ENCODE data around the gene WFIKKN1. TPM values are rescaled to one million over a fixed set of nuclear protein-coding genes. Genes with fewer than 3 reads are reported as not detected.

Gene WFIKKN1
- total and polyA plus RNA-seq, 2 of the 13 experiments (the other 11 are each of a cell fraction or from before 2014, with no cell fraction given), result 1.7 to 4.9 TPM

DNA sequence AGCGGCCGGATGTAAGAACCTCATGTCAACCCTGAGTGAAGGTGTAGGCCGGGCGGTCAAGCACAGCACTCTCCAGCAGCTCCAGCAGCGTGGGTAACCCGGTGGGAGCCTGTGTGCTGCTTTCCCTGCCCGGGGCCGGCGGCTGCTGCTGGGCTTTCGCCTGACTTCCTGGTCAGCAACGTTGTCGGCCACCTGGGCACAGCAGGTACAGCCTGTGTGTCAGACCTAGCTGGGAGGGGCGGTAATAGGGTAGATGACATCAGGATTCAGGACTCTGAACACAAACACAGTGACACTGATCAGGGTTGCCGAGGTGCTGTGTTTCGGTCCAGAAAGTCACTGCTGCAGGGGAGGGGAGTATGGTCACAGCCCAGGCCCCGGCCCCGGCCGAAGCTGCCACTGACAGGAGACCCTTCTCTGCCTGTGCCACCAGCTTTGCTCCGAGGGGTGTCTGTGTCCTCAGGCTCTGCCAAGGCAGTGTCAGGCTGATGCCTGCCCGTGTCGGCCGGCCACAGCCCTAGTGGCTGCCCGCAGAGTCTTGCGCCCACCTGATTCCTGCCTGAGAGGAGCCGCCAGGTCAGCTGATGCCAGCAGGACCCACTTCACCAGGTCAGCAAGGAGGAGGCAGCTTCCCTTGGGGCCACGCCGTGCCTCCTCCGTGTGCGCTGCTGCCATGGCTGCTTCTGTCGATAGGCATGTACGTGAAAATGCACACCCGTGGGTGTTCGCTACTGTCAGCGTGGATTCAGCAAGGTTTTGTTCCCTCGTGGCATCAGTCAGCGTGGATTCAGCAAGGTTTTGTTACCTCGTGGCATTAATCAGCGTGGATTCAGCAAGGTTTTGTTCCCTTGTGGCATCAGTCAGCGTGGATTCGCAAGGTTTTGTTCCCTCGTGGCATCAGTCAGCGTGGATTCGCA, 31.7 kb upstream of the WFIKKN1 start:
- H3K27me3 ChIP-seq (ENCODE audit: control insufficient read depth in 1 of 2, insufficient read depth in 2 of 2, low read length in 2 of 2), result no peaks in the 10 kb centered on the region; a peak in 1 of 5 replicates
- BruUV-seq (replicated peaks), result no TSS peak
- H3K4me2 ChIP-seq (ENCODE audit: low read depth, low read length), result no peak overlapping the region
- peaks cover 6 to 14% of the 10 kb centered on the region in 2 experiments; a peak in 4 of 5 replicates for H3K36me3 ChIP-seq (replicated peaks in 1 of 2; ENCODE audit: control insufficient read depth in 1 of 2, insufficient read depth in 2 of 2, low read length in 2 of 2)
- FAIRE-seq, result no peak
- 97% methylated on average over 26 of the region's 43 CpGs for WGBS (ENCODE audit: low lambda C conversion rate)
- TF ChIP-seq AGO2 (optimal IDR thresholded peaks at IDR 0.05; ENCODE audit: low read depth, low read length), result peak; percentile 44
- TF ChIP-seq ZBTB1 (CRISPR knock-in tag; IDR thresholded peaks at IDR 0.05; ENCODE audit: borderline replicate concordance), result no peak
- no peak overlapping the region for H3K4me3 ChIP-seq (replicated peaks in 1 of 3; ENCODE audit: insufficient read depth in 1 of 3, low read depth in 2 of 3, low read length in 3 of 3)
- DNase-seq (ENCODE audit: low spot score), result no peak
- H3K9me3 ChIP-seq (ENCODE audit: low read length), result no peaks in the 10 kb centered on the region
- H3K27ac ChIP-seq (ENCODE audit: extremely low read length, insufficient read depth, low read length), result no peak overlapping the region
- no peak for ATAC-seq
- CTCF ChIA-PET (ENCODE audit: low intra/inter-chr PET ratio, low total read pairs), result no interaction called here
- intact Hi-C loops (cut with micrococcal nuclease; ENCODE audit: unreplicated experiment), result no loop called here
- H3K79me2 ChIP-seq (ENCODE audit: insufficient read depth, low read length), result peaks cover 17% of the 10 kb centered on the region
- no peaks in the 10 kb centered on the region; the same call in 1 of the 2 replicates for H3K4me1 ChIP-seq (ENCODE audit: insufficient read depth, low read length)
- H2AFZ ChIP-seq (ENCODE audit: low read length), result no peak overlapping the region
- H4K20me1 ChIP-seq (ENCODE audit: insufficient read depth, low read length), result no peaks in the 10 kb centered on the region
- POLR2A ChIA-PET, result interaction anchor here (1.0 kb wide), 1 partner anchor 11 kb away, joined by 3 read pairs; no protein-coding TSS in a partner anchor
- in situ Hi-C loops (cut with HindIII; ENCODE audit: extremely low pct_ligation_motif_present, low pct_unique_long_range_greater_than_20kb), result no loop called here
- H3K9ac ChIP-seq (ENCODE audit: insufficient read depth, low read depth, low read length), result no peak overlapping the region

DNA sequence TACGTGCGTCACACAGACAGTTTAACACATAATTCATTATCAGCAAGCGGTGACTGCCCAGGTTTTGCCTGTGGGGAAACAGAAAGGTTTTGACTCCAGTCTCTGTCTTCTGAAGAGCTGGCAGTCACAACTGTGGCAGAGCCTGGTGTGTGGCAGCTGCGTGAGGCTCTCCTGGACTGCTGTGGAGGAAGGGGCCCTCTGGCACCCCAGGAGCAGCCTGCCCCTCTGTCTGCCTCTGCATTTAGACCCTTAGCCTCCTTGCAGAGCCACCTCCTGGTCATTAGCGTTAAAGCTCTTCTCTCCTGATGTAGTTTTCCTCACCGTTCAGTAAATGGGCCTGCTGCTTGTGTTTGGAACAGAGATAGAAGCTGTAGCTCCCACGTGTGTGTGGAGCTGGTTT, 30.0 kb upstream of the WFIKKN1 start:
- ChIA-PET CTCF (ENCODE audit: low intra/inter-chr PET ratio, low total read pairs) (interaction anchor here (1.5 kb wide), 1 partner anchor 22 kb away, joined by 8 read pairs; no protein-coding TSS in a partner anchor), POLR2A (no interaction called here)
- peak; percentile 87 for ATAC-seq
- Histone ChIP-seq H3K9me3 (ENCODE audit: low read length) (no peaks in the 10 kb centered on the region), H3K9ac (ENCODE audit: insufficient read depth, low read depth, low read length) (no peak overlapping the region), H3K4me1 (ENCODE audit: insufficient read depth, low read length) (no peaks in the 10 kb centered on the region), H3K36me3 (replicated peaks in 1 of 2; ENCODE audit: control insufficient read depth in 1 of 2, insufficient read depth in 2 of 2, low read length in 2 of 2) (peaks cover 6 to 11% of the 10 kb centered on the region in 2 experiments; a peak in 4 of 5 replicates), H3K4me2 (ENCODE audit: low read depth, low read length) (no peak overlapping the region), H2AFZ (ENCODE audit: low read length) (no peak overlapping the region), H3K4me3 (replicated peaks in 1 of 3; ENCODE audit: insufficient read depth in 1 of 3, low read depth in 2 of 3, low read length in 3 of 3) (no peak overlapping the region), H3K27me3 (ENCODE audit: control insufficient read depth in 1 of 2, insufficient read depth in 2 of 2, low read length in 2 of 2) (no peaks in the 10 kb centered on the region; a peak in 1 of 5 replicates), H3K79me2 (ENCODE audit: insufficient read depth, low read length) (peaks cover 16% of the 10 kb centered on the region), H3K27ac (ENCODE audit: extremely low read length, insufficient read depth, low read length) (no peak overlapping the region), H4K20me1 (ENCODE audit: insufficient read depth, low read length) (no peaks in the 10 kb centered on the region)
- intact Hi-C loops (cut with micrococcal nuclease; ENCODE audit: unreplicated experiment), result no loop called here
- BruUV-seq (replicated peaks), result no TSS peak
- peak; percentile 66 for FAIRE-seq
- peak; percentile 45 for DNase-seq (ENCODE audit: low spot score)
- WGBS (ENCODE audit: low lambda C conversion rate), result 51% methylated on average over 6 of the region's 7 CpGs
- in situ Hi-C loops (cut with HindIII; ENCODE audit: extremely low pct_ligation_motif_present, low pct_unique_long_range_greater_than_20kb), result no loop called here
- no peak for TF ChIP-seq SIX4 (CRISPR knock-in tag; IDR thresholded peaks at IDR 0.05)
- TF ChIP-seq, protein P1, sequence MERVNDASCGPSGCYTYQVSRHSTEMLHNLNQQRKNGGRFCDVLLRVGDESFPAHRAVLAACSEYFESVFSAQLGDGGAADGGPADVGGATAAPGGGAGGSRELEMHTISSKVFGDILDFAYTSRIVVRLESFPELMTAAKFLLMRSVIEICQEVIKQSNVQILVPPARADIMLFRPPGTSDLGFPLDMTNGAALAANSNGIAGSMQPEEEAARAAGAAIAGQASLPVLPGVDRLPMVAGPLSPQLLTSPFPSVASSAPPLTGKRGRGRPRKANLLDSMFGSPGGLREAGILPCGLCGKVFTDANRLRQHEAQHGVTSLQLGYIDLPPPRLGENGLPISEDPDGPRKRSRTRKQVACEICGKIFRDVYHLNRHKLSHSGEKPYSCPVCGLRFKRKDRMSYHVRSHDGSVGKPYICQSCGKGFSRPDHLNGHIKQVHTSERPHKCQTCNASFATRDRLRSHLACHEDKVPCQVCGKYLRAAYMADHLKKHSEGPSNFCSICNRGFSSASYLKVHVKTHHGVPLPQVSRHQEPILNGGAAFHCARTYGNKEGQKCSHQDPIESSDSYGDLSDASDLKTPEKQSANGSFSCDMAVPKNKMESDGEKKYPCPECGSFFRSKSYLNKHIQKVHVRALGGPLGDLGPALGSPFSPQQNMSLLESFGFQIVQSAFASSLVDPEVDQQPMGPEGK (CRISPR knock-in tag; IDR thresholded peaks at IDR 0.05), result 0 out of 2 replicates have a peak, but pooled peaks have one; percentile 22
- TF ChIP-seq PAF1 (CRISPR knock-in tag; IDR thresholded peaks at IDR 0.05), result no peak
- no peak for TF ChIP-seq ZNF558 (CRISPR knock-in tag; IDR thresholded peaks at IDR 0.05; ENCODE audit: borderline replicate concordance)
- TF ChIP-seq CREM (IDR thresholded peaks at IDR 0.05), result no peak
- TF ChIP-seq CREM (CRISPR knock-in tag; IDR thresholded peaks at IDR 0.05), result no peak
- TF ChIP-seq ATF2 (CRISPR knock-in tag; IDR thresholded peaks at IDR 0.05), result no peak
